Uterus (tissue), 2 donors: ENCODE measurements around the gene FGF11.

Source experiments
- CTCF ChIP-seq, 4 experiments: fragments of 200-600 bp in 2 of 4; fragments of 450-650 bp in 2 of 4; sonication (generic) in 2 of 4; IDR thresholded peaks; one replicate each; pipeline ENCODE4 v1.5.1; 2016 to 2019; ENCODE audit warnings: antibody characterized with exemption in 4 of 4, mild to moderate bottlenecking in 2 of 4, moderate library complexity in 1 of 4
- POLR2A ChIP-seq, 2 donors: fragments of 450-650 bp; IDR thresholded peaks; one replicate each; pipeline ENCODE4 v1.6.1; 2016; ENCODE audit warnings: antibody characterized with exemption in 2 of 2, mild to moderate bottlenecking in 1 of 2, moderate library complexity in 1 of 2

GRCh38 chr17:7484067-7484918 is 45.0 kb downstream of the FGF11 start, which contains the start of gene POLR2A:
- TF ChIP-seq POLR2A (IDR thresholded peaks at IDR 0.05) (peak; percentile 99 to 100), CTCF (IDR thresholded peaks at IDR 0.05) (peak in 2 of 4 experiments; percentile 6 to 32)
